Lower leg skin (tissue), 3 donors: ENCODE measurements around the gene DLST.

ENCODE experiments used
- POLR2A ChIP-seq, 2 donors: fragments of 450-650 bp; IDR thresholded peaks; one replicate each; pipeline ENCODE4 v1.6.1; 2016 to 2017; ENCODE audit warnings: antibody characterized with exemption in 2 of 2, mild to moderate bottlenecking in 1 of 2, moderate library complexity in 1 of 2
- TF ChIP-seq, protein P1 (sequence below), 3 donors: fragments of 450-650 bp; IDR thresholded peaks; one replicate each; pipeline ENCODE4 v1.5.1; 2016; ENCODE audit warnings: antibody characterized with exemption in 3 of 3, mild to moderate bottlenecking in 3 of 3, moderate library complexity in 2 of 3

DNA sequence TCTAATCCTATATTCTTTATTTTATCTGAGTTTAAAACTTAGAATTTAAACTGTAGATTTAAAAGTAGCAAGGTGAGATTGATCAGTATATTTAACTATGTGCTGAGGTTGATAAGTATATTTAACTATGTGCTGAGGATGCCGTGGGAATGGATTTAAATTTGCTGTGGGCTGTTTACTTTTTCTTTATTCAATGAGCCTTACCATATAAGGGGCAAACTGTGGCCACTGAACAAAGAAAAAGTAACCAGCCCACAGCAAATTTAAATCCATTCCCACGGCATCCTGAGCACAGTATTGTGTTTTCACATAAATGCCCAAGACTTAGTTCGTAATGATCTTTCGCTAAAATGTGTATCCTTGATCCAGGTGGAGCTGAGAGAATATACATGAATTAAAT, 48.9 kb upstream of the DLST start:
- TF ChIP-seq, protein P1, sequence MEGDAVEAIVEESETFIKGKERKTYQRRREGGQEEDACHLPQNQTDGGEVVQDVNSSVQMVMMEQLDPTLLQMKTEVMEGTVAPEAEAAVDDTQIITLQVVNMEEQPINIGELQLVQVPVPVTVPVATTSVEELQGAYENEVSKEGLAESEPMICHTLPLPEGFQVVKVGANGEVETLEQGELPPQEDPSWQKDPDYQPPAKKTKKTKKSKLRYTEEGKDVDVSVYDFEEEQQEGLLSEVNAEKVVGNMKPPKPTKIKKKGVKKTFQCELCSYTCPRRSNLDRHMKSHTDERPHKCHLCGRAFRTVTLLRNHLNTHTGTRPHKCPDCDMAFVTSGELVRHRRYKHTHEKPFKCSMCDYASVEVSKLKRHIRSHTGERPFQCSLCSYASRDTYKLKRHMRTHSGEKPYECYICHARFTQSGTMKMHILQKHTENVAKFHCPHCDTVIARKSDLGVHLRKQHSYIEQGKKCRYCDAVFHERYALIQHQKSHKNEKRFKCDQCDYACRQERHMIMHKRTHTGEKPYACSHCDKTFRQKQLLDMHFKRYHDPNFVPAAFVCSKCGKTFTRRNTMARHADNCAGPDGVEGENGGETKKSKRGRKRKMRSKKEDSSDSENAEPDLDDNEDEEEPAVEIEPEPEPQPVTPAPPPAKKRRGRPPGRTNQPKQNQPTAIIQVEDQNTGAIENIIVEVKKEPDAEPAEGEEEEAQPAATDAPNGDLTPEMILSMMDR (IDR thresholded peaks at IDR 0.05), result no peak
- TF ChIP-seq POLR2A (IDR thresholded peaks at IDR 0.05), result no peak
